ENCODE data around the gene ACAA1. TPM values are rescaled to one million over a fixed set of nuclear protein-coding genes. Genes with fewer than 3 reads are reported as not detected.
"Not testable (repeated sequence)": the region's sequence is repeated elsewhere in the genome, so short reads cannot be mapped to it uniquely, and the experiment has no call there.

The ACAA1 gene
- total RNA-seq, 2 experiments from 2014 or later: 52.2 to 64.6 TPM

- Mint-ChIP-seq H3K4me1 (no peaks in the 10 kb centered on the region), H3K36me3 (ENCODE audit: low read depth) (no peaks in the 10 kb centered on the region), H3K9me3 (ENCODE audit: low read depth) (peaks cover 6% of the 10 kb centered on the region), H3K27ac (no peak overlapping the region), H3K4me3 (no peak overlapping the region), H3K27me3 (no peaks in the 10 kb centered on the region)
- intact Hi-C loops (cut with DNase I, micrococcal nuclease): no loop called here
- CTCF ChIA-PET: interaction anchor here (0.5 kb wide), 1 partner anchor 436 kb away, joined by 3 read pairs; no protein-coding TSS in a partner anchor
- DNase-seq: peak; percentile 63
- ATAC-seq: peak; percentile 78
- POLR2A ChIA-PET: interaction anchor here (0.5 kb wide), 1 partner anchor 392 kb away, joined by 4 read pairs; no protein-coding TSS in a partner anchor
These were observed 52.3 kb downstream of the ACAA1 start for GRCh38 chr3:38084334-38085310.

- Mint-ChIP-seq H3K27ac (no peak overlapping the region), H3K4me1 (no peaks in the 10 kb centered on the region), H3K27me3 (no peaks in the 10 kb centered on the region), H3K36me3 (ENCODE audit: low read depth) (no peaks in the 10 kb centered on the region), H3K4me3 (no peak overlapping the region), H3K9me3 (ENCODE audit: low read depth) (peaks cover 6% of the 10 kb centered on the region)
- intact Hi-C loops (cut with DNase I, micrococcal nuclease): no loop called here
- ATAC-seq: no peak
- ChIA-PET CTCF (no interaction called here), POLR2A (no interaction called here)
- DNase-seq: peak; percentile 20
These were observed 53.0 kb downstream of the ACAA1 start for GRCh38 chr3:38083871-38084333.

GRCh38 chr3:38083254-38083653, 53.7 kb downstream of the ACAA1 start:
- intact Hi-C loops (cut with DNase I, micrococcal nuclease); H3K27ac Mint-ChIP-seq; DNase-seq; H3K4me1 Mint-ChIP-seq; H3K9me3 Mint-ChIP-seq (ENCODE audit: low read depth); CTCF ChIA-PET; H3K36me3 Mint-ChIP-seq (ENCODE audit: low read depth); H3K27me3 Mint-ChIP-seq; ATAC-seq; H3K4me3 Mint-ChIP-seq; POLR2A ChIA-PET: not testable (repeated sequence)

GRCh38 chr3:38082296-38082695, 54.6 kb downstream of the ACAA1 start:
- H3K27ac Mint-ChIP-seq; CTCF ChIA-PET; H3K36me3 Mint-ChIP-seq (ENCODE audit: low read depth); ATAC-seq; H3K9me3 Mint-ChIP-seq (ENCODE audit: low read depth); intact Hi-C loops (cut with DNase I, micrococcal nuclease); POLR2A ChIA-PET; H3K4me1 Mint-ChIP-seq; DNase-seq; H3K27me3 Mint-ChIP-seq; H3K4me3 Mint-ChIP-seq: not testable (repeated sequence)

- H3K36me3 Mint-ChIP-seq (ENCODE audit: low read depth); H3K4me3 Mint-ChIP-seq; H3K27ac Mint-ChIP-seq; H3K27me3 Mint-ChIP-seq; ATAC-seq; CTCF ChIA-PET; H3K9me3 Mint-ChIP-seq (ENCODE audit: low read depth); H3K4me1 Mint-ChIP-seq; POLR2A ChIA-PET; DNase-seq; intact Hi-C loops (cut with DNase I, micrococcal nuclease): not testable (repeated sequence)
These were observed 59.9 kb downstream of the ACAA1 start for GRCh38 chr3:38077073-38077472.

Other genes with a start within 250 kb of the ACAA1 start
- 10 to 100 TPM in 1 of 2 experiments, 1 to 10 TPM in 1; 9.2 to 12.1 TPM for gene VILL, start 146.3 kb downstream of the ACAA1 start, total RNA-seq
- 10 to 100 TPM; 10.9 to 13.5 TPM for gene PLCD1, start 107.5 kb downstream of the ACAA1 start, total RNA-seq
- under 1 TPM; 0.19 to 0.46 TPM for gene DLEC1, start 97.9 kb downstream of the ACAA1 start, total RNA-seq
- 10 to 100 TPM; 32.8 to 33.1 TPM for gene MYD88, start 1.5 kb upstream of the ACAA1 start, total RNA-seq
- 10 to 100 TPM; 53.7 to 56.0 TPM for gene OXSR1, start 28.4 kb upstream of the ACAA1 start, total RNA-seq
- gene SLC22A13, start 128.7 kb upstream of the ACAA1 start, total RNA-seq: under 1 TPM; 0.21 TPM
- not detected for gene SLC22A14, start 145.2 kb upstream of the ACAA1 start, total RNA-seq
- gene XYLB, start 209.7 kb upstream of the ACAA1 start, total RNA-seq: 1 to 10 TPM; 5.0 to 5.3 TPM

Measured in activated CD4-positive, alpha-beta T cell treated with anti-CD3 and anti-CD28 coated beads for 36 hours (primary cell).